ENCODE measurements around the gene NOD2.

Gene NOD2

DNA sequence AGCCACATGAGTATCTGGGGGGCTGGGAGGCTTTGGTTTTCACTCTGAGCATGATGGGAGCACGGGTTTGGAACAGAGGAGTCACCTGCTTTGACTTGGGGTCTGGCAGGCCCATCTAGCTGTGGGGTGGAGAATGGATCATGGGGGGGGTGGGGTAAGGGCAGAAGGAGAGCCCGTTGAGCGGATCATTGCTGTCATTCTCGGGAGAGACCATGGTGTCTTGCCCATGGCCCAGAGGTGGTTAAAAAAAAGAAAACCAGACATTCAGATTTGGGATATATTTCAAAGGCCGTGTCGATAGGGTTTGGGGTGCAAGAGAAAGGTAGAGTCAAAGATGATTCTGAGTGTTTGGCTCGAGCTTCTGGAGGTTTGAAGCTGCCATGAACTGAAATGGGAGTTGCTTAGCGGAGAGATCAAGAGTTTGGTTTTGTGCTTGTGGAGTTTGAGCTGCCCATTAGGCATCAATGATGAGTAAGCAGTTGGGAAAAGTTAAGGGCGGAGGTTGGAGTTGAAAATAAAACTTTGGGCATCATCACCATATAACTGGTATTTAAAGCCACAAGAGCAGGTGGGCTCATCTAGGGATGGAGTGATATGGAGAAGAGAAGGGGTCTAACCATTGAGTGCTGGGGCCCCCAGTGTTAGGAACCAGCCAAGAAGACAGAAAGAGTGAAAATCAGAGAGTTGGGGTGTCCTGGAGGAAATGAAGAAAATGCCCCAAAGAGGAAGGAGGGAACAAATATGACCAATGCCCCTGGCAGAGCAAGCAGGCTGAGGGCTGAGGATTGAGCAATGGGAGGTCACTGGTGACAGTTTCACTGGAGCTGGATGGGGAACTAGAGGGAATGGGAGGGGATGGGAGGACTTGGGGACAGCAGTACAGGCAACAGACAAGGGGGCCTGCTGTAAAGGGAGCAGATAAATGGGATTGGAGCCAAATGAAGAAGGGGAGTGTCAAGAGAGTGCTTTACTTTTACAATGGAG is 1.9 kb downstream of the NOD2 start:
- DNase-seq, result no peak

DNA sequence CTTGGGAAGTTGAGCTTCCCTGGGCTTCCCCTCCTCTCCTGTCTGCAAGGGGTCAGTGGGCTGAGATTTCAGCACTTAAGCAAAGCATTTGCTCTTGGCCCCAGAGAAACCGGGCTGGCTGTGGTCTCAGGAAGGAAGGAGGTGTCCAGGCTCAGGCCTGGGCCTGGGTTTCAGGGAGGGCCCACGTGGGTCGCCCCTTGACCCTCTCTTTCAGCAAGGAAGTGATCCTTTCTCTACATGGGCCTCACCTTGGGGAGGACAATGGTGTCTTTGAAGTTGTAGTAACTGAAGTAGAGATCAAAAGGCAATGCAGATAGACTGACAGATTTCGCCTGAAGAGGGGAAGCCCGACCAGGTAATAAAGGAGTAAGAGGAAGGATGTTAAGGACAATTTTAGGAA is 2.7 kb downstream of the NOD2 start:
- DNase-seq, result no peak

DNA sequence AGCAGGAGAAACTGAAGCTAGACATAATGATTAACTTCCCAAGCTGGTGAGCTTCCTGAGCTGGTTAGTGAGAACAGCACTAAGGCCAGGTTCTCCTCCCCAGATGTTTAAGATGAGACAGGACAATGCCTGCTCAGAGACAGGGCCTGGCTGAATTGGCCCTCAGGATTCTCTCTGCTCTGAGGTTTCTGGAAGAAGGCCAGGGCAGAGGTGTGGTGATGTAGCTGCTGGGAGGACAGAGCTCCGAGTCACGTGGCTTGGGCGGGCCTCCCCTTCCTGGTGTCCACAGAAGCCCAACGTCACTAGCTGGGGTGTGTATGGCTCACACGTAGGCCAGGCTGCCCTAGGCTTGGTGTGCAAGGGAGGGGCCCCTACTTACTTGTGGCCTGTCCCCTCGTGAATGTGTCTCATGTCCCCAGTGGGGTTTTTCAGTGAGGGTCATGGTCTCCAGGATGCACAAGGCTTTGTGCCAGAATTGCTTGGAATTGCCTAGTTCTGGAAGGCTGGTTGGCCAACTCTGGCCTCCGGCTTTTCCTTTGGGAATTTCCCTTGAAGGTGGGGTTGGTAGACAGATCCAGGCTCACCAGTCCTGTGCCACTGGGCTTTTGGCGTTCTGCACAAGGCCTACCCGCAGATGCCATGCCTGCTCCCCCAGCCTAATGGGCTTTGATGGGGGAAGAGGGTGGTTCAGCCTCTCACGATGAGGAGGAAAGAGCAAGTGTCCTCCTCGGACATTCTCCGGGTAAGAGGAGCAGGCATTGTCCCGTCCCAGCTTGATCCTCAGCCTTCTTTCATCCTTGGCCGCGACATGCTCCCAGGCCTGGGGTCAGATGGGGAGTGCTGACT is 3.4 kb downstream of the NOD2 start:
- no peak for DNase-seq

DNA sequence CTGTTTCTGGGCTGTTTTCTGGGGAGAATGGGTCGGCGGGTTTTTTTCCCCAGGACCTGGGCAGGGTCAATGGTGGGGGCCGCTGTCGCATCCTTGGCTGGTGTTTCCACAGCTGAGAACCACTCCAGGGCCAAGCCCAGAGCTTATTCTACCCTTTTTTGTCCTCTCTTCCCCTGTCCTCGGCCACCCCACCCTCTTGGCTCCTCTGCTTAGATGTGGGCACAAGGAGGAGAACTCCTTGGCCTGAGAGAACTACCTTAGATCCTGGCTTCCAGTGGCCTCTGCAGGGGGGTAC is 4.0 kb downstream of the NOD2 start:
- DNase-seq, result no peak

DNA sequence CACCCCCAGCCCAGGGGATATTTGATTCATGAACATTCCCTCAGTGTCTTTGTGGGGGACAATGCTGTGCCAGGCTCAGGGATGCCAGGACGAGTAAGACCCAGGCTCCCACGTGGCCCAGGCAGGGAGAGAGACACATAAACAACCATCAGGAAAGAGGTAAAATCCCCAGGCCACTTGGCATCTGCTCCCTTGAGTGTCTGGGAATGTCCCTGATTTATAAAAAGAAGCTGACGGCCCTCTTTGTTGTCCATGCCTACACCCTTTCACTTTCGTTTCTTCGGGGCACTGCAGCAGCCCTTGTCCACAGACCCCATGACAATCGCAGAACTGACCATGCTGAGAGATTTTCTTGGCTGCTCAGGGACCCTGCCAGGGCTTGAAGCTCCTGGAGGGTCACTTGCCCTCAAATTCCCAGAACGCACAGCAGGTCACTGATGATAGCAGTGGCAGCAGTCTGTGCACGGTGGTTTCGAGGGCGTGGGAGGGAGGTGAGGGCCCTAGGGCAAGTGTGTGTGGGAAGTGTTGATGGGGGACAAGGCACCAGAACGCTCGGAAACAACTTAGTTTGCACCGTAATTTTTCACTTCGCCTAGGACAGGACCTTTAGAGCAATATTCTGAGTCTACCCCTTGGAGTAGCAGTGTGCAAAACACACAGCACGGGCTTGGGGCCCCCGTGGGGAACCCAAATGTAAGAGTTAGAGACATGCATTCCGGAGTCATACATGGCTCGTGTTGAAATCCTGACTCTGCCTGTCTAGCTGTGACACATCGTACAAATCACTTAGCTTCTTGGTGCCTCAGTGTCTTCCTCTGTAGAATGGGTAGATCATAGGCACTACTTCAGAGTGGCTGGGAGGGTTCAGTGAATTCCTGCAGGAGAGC is 4.7 kb downstream of the NOD2 start:
- DNase-seq, result no peak

DNA sequence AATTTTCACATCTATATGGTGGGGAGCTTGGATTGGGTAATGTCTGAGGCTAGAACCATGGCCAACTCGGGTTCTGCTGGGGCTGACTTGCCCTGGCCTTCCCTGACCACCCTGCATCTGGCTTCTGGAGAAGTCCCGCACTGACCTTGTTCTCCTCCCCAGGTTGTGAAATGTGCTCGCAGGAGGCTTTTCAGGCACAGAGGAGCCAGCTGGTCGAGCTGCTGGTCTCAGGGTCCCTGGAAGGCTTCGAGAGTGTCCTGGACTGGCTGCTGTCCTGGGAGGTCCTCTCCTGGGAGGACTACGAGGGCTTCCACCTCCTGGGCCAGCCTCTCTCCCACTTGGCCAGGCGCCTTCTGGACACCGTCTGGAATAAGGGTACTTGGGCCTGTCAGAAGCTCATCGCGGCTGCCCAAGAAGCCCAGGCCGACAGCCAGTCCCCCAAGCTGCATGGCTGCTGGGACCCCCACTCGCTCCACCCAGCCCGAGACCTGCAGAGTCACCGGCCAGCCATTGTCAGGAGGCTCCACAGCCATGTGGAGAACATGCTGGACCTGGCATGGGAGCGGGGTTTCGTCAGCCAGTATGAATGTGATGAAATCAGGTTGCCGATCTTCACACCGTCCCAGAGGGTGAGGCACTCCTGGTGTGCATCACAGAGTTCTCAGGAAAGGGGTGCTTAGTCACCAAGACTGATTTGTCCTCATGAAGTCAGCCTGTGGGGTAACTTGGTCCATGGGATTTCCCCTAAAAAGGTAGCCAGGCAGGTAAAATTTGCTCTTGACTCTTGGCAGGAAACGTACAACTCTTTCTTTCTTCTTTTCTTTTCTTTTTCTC is 6.1 kb downstream of the NOD2 start:
- DNase-seq, result no peak

DNA sequence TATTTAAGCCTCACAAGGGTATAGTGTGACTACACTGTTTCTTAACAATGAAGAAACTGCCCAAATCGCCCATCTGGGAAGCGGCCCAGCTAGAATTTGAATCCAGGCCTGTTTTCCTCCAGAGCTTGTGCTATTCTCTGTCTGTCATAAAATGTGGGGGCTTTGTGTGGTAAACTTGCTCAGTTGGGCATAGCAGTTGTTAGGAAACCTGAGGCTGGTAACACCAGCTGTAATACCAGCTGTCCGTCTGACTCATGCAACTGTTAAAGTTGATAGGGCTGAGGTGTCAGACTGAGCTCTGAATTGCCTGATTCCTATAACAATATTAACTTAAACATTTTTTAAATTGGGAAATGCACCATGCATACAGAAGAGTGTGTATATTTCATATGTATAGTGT is 9.3 kb downstream of the NOD2 start:
- DNase-seq, result no peak

DNA sequence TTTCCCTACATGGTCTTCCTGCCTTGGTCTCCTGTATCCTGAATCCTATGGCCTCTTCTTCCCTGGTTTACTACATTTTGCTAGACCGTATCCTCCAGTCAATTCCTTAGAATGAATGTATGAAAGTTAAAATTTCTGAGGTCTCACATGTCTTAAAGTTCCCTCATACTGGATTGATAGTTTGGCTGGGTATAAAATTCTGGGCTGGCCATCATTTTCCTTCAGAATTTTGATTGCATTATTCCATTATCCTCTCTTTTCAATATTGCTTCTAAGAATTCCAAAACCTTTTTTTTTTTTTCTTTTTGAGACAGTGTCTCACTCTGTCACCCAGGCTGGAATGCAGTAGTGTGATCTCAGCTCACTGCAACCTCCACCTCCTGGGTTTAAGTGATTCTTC is 10.8 kb downstream of the NOD2 start:
- DNase-seq, result no peak

DNA sequence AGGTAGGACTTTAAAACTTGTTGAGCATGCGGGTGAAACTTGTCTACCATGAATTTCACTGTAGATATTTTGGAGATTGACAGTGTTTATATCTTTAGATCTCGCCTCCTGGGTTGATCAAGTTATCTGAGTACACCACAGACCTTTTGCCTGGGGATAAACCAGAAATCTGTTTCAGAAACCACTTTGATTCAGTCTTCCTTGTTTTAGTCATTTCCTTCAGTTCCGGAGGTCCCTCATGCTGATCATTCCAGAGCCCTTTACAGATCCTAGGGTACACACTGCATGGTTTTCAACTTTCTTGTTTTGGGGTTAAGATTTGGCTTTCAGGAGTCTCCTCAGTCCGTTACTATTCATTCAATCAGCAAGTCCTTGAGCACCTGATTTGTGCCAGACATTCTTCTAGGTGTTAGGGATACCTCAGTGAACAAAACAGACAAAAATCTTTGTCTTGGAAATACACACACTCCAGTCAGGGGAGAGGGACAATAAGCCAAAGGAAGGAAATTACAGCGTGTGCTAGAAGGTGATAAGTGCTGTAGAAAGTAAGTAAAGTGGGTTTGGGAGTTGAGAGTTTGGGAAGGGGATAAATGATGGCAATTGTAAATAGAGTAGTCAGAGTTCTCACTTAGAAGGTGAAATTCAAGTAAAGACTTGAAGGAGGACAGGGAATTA is 12.2 kb downstream of the NOD2 start:
- no peak for DNase-seq

DNA sequence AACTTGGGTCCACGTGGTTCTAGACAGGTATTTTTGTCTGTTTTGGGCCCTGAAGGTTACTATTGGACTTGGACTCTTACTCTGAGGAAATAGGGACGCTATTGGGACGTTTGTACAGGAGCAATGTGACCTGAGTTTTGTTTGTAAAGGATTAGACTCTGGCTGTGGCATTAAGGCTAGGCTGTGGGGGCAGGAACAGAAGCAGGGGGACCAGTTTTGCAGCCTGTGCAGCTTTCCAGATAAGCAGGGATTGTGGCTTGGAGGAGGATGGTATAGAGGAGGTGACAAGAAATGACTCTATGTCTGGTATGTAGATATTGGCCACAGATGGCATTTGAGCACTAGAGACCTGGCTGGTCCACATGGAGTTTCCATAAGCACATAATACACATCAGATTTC is 12.8 kb downstream of the NOD2 start:
- DNase-seq, result no peak

DNA sequence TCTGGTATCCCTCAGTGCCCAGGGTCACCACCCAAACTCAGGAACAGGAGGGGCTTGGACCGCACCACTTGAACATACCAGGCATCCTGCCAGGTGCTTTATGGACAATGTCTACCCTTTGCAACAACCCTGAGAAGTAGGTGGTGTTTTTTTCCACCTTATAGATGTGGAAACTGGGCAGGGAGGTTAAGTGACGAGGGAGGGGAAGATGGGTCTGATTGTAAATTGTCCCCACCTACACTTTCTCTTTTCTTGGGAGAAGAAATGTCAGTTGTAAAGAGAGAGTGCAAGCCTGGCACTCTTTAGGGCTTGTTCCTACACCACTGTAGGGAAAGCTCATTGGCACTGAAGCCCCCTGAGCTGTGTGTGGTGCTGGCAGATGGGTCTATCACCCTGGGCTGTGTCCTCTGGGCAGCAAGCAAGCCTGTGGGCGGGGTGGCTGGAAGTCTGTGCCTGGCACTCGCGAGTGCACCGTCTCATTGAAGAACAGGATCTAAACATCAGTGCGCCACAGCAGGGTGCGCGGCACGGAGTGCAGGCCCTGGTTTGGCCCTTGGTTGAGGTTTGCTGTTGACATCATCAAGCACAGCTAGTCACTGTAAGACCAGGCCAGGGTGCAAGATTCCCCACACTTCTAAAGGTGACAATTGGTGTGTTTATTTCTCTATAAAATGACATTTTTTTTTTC is 15.1 kb downstream of the NOD2 start:
- no peak for DNase-seq

DNA sequence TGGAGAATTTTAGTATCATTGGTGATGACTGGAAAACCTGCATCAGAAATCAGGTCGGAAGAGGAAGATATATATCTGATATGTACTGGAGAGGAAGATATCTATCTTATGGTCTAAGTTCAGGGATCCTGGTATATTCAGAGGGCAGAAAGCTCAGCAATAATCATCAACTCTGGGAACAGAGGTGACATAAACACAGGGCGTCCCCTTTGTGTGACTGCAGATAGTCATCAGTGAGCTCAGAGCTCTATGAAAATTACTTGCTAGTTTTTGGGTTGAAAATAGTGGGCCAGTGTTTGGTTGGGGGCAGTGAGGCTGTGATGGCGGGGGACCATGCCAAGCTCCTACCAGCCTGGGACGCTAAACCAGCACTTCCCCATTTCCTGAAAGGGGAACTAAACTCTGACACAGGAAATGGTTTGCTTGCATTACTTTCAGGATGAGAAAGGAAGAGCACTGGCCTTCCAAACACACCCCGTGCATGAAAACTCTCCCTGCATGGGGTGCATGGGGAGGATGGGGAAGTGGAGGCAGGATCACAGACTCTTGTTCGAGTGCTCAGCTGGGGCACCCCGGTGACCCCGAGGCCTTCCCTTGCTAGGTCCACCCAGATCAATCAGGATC is 15.8 kb downstream of the NOD2 start:
- DNase-seq, result no peak

DNA sequence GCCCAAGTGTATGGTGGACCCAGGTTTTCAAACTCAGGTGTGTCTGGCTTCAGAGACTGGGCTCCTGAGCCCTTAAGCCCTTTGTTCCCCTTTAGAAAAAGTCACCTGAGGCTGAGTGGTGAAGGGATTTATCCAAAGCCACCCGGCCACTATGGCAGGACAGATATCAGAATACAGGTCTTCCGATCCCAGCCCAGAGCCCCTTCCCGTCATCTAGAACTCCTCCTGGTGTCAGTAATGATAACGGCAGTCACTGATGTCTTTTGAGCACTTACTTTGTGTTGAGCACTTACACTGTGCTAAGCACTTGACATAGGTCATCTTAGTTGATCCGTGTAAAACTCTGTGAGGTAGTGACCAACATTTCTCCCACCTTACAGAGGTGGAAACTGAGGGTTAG is 16.6 kb downstream of the NOD2 start:
- DNase-seq, result no peak

DNA sequence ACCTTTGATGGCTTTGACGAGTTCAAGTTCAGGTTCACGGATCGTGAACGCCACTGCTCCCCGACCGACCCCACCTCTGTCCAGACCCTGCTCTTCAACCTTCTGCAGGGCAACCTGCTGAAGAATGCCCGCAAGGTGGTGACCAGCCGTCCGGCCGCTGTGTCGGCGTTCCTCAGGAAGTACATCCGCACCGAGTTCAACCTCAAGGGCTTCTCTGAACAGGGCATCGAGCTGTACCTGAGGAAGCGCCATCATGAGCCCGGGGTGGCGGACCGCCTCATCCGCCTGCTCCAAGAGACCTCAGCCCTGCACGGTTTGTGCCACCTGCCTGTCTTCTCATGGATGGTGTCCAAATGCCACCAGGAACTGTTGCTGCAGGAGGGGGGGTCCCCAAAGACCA is 17.6 kb downstream of the NOD2 start:
- no peak for DNase-seq

DNA sequence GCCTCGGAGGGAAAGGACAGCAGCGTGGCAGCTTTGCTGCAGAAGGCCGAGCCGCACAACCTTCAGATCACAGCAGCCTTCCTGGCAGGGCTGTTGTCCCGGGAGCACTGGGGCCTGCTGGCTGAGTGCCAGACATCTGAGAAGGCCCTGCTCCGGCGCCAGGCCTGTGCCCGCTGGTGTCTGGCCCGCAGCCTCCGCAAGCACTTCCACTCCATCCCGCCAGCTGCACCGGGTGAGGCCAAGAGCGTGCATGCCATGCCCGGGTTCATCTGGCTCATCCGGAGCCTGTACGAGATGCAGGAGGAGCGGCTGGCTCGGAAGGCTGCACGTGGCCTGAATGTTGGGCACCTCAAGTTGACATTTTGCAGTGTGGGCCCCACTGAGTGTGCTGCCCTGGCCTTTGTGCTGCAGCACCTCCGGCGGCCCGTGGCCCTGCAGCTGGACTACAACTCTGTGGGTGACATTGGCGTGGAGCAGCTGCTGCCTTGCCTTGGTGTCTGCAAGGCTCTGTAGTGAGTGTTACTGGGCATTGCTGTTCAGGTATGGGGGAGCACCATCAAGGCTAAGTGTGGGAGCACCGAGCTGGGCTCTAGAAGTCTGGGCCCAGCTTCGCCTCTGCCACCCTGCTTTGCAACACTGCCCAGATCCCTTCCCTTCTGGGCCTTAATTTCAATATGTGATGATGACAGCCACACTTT is 18.6 kb downstream of the NOD2 start:
- no peak for DNase-seq

DNA sequence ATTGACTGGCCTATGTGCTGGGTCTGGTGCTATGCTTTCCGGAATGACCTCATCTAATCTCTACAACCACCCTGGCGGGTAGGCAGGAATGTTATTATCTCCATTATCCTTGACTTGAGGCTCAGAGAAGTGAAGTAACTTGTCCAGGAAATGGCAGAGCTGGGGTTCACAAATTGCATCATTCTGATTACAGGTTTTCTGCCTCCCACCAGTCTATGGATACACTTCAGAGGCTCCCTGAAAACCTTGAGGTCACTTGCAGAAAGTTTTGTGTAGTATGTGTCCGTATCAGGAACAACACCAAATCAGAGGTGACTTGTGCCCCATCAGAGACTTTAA is 19.1 kb downstream of the NOD2 start:
- DNase-seq, result no peak

DNA sequence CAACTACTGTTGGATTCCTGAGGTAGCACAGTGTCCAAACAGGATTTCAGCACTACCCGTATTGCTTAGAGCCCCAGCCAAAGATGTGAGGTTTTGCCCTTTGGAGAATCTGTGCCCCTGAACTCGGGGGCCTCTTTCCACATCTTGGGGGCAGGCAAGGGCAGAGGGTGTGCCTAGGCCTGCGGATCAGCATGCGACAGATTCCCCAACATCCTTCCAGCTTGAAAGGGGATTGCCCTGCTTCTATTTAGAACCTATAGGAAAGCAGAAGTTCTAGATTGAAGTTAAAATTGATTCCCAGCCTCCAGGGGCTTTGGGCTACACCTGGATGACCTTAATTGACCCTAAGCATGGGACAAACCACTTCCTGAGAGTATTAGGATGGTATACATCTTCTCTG is 19.6 kb downstream of the NOD2 start:
- no peak for DNase-seq

DNA sequence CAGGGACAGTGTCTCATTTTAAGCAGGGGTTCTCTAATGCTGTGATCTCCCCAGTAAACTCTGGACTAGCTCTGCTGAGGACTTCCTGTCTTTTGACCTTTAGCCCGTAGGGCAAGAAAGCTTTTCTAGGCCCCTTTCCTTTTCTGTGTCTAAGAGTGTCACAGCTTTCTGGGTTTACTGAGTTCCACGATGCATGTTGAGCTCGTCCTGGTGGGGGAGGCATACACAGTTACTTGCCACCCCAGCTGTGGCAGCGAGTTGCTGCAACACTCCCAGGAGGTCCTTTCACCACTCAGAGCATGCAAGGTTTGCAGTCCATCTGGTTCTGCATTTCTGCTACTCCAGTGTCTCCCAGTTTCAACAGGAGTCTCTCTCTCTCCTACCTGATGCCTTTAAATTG is 23.7 kb downstream of the NOD2 start:
- no peak for DNase-seq

DNA sequence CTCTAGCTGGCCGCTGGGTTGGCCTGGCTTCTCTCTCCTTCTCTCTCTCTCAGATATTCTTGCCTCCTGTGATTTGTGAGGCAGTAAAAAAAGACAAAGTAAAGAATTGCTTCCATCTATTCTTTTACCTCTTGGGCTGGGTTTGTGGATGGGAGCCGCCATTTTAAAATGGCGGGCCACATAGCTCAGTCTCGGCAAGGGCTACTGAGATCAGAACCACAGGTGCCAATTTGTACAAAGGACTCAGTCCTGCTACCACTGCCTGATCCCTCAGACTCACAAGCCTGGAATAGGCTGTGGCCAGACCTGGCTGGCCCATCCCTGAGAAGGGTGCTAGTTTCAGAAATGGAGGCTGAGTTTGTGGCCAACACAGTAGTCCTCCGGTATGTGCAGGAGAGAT is 24.1 kb downstream of the NOD2 start:
- no peak for DNase-seq

All from NCI-H1092 treated with DMSO at 0.1 percent for 48 hours (cell line).